NCI-H510A (cell line): Measurements from ENCODE around the gene FGF22.
"Not testable (repeated sequence)": the region's sequence is repeated elsewhere in the genome, so short reads cannot be mapped to it uniquely, and the experiment has no call there.

Source experiments
- DNase-seq: peaks from one replicate; lab custom pipeline; 2025; lab: John Stamatoyannopoulos, UW

The FGF22 gene

DNA sequence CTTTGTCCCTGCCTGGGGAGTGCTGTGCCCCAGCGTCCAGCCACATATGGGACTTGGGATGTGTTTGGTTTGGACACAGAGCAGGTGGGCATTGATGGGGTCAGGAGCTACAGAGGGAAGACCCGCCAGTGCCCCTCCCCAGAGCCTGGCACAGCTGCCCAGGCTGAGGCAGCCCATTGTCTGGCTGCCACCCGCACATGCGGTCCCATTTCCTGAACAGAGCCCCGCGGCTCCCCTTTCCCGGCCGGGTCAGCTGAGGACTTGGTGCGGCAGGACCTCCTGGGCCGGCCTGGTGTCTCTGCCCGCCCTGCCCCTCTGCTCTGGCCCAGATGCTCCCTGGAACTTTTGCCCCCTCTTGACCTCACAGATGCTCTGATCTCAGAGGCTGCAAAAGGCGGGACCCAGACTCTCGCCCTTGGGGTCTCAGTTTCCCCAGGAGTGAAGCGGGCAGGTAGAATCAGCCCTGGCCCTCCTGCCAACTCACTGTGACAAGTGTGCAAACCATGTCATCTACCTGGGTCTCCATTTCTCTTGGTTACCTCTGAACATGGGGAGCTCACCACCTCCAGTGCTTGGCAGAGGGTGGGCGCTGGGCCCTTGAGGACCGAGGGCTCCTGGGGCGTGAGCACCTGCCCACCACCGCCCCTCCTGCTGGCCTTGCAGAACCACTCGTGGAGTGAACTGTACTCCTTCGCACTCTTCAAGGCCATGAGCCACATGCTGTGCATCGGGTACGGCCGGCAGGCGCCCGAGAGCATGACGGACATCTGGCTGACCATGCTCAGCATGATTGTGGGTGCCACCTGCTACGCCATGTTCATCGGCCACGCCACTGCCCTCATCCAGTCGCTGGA is 32.2 kb upstream of the FGF22 start:
- DNase-seq: no peak

DNA sequence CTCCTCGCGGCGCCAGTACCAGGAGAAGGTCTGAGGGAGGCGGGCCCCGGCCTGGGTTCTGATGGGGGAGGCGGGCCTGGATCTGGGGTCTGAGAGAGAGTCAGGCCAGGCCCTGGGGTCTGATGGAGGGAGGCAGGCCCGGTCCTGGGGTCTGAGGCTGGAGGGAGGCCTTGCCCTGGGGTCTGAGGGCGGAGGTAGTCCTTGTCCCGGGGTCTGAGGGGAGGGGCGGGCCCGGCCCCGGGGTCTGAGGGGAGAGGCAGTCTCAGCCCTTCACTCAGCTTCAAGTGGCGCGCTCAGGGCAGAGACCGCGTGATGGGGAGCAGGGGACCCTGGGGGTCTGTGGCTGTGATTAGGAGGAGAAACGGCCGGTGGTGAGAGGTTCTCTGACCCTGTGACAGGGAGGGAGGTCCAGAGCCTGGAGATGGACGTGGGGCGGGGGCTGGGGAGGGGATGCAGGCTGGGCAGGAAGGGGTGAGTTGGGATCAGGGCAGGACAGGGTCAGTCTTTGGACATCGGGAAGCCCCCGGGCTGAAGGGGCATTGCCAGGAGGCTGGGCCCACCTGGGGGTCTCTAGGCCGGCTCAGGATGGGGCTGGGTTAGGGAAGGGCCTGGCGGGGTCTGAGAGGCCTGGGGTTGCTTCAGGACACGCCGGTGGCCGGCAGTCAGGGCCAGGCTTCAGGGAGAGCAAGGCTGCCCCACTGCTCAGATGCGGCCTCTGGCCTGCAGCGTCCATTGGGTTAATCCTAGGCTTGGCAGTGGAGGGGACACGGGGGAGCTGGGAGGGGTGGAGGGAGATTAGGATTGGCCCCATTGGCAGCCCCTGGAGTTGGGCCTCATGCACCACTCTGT is 31.3 kb upstream of the FGF22 start:
- DNase-seq: no peak

DNA sequence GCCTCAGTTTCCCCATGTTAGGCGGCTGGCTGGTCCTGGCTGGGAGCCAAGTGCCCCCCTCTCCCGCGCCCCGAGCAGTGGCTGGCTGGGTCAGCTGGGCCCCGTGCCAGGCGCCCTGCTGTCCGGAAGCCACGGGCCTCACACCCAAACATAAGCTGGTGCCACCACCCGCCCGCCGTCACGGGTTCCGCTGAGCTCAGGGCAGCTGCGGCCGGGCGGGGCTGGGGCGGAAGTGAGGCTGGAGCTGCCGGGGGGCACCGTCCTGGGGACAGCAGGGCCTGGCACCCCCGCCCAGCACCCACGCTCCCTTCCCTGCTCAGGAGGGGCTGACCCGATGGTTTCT is 30.7 kb upstream of the FGF22 start:
- no peak for DNase-seq

DNA sequence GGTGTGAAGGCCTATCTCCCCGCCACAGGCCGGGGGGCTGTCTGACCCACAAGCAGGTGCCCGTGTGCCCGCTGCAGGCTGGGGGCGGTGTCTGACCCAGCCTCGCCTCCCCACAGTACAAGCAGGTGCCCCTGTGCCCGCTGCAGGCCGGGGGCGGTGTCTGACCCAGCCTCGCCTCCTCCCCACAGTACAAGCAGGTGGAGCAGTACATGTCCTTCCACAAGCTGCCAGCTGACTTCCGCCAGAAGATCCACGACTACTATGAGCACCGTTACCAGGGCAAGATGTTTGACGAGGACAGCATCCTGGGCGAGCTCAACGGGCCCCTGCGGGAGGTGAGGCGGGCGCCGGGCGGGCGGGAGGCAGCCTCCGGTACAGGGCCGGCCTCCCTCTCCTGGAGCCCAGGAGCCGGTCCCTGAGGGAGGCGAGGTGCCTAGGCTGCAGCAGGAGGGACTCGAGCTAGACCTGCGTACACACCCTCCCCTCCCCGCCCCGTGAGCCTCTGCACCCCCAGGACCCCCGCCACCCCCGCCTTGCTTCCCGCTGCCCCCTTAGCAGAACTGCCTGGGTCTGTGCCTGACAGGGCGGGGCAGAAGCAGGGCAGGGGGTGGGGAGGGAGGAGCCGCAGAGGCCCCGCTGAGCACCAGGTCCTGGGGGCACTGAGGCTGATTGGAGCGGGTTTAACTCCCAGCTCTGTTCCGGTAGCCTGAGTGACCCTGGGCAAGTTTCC is 29.4 kb upstream of the FGF22 start:
- no peak for DNase-seq

DNA sequence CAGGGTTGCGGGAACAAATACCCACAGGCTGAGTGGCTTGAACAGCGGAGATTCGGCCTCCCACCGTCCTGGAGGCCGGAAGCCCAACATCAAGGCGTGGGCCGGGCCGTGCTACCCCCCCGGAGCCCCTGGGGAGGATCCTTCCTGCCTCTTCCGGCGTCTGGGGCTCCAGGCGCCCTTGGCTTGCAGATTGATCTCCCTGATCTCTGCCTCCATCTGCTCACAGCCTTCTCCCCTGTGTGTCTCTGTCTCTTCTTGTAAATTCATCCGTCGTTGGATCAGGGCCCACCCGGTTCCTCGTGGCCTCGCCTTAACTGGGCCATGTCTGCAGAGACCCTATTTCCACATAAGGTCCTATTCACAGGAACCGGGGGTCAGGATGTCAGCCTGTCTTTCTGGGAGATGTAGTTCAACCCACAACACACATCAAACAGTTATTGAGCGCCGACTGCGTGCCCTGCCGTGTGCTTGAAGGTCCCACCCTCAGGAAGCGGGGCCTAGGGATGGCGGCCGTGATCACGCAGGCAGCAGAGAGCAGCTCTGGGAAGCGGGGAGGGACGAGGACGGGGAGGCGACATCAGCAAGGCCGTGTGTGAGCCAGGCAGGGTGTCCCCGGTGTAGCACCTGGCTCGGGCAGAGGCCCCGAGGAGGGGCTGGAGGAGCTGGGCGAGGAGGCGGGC is 28.7 kb upstream of the FGF22 start:
- no peak for DNase-seq

DNA sequence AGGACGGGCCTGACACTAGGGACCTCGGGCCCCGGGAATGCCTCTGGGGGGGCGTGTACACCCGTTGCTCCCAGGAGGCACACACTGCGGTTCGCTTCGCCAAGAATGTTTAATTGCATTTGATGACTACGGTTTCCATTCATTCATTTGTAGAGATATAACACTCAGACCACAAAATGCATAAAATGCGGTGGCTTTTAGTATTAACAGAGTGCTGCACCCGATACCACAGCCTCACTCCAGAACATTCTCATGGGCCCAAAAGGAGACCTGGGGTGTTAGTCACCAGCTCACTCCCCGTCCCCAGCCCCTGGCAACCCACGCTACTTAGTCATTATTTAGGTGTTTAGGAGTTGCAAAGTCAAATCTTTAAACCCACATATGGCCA is 28.2 kb upstream of the FGF22 start:
- DNase-seq: no peak

DNA sequence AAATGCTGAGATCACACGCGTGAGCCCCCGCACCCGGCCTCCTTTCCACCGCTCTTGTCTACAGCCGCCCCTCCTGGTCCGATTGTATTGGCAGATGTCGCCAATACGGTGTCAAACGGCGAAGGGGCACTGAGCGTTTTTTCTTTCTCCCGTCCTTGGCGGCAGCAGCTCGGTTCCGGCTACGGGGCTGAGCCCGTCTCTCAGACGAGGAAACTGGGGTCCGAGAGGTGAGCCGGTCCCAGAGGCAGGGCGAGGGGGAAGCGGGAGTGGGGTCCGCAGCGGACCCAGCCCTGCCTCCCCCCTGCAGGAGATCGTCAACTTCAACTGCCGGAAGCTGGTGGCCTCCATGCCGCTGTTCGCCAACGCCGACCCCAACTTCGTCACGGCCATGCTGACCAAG is 26.7 kb upstream of the FGF22 start:
- DNase-seq: no peak

DNA sequence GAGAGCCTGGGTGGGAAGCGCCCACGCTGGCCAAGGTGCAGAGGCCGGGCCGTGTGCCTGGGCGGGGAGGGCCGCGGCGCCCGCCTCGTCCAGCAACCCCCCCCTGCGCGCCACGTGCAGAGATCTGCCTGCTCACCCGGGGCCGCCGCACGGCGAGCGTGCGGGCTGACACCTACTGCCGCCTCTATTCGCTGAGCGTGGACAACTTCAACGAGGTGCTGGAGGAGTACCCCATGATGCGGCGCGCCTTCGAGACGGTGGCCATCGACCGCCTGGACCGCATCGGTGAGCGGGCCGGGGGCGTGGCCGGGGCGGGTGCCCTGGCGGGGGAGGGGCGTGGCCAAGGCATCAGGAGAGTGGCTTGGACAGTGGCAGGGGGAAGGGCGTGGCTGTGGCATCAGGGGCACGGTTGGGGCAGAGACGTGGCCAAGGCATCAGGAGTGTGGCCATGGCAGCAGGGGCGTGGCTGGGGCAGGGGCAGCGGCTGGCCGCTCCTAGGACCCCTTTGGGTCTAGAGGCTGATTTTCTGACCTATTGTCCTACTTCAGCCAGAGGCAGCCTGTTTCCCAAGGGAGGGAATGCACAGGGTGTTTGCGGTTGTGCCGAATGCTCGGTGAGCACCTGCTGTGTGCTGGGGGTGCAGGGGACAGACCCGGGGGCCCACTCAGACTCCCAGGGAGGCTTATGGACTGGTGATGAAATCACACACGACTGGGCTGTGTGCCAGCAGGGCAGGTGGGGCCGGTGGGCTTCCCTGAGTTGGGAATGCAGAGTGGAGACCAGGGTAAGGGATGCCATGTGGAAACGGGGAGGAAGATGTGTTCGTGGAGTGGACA is 25.7 kb upstream of the FGF22 start:
- no peak for DNase-seq

DNA sequence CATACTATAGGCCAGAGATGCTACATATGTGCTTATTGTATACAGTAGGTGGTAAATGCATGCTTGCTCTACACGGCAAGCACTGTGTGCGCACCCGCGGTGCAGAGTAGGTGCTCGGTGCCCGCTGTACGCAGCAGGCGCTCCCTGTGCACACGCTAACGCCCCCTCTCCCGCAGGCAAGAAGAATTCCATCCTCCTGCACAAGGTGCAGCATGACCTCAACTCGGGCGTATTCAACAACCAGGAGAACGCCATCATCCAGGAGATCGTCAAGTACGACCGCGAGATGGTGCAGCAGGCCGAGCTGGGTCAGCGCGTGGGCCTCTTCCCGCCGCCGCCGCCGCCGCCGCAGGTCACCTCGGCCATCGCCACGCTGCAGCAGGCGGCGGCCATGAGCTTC is 24.1 kb upstream of the FGF22 start:
- DNase-seq: no peak

DNA sequence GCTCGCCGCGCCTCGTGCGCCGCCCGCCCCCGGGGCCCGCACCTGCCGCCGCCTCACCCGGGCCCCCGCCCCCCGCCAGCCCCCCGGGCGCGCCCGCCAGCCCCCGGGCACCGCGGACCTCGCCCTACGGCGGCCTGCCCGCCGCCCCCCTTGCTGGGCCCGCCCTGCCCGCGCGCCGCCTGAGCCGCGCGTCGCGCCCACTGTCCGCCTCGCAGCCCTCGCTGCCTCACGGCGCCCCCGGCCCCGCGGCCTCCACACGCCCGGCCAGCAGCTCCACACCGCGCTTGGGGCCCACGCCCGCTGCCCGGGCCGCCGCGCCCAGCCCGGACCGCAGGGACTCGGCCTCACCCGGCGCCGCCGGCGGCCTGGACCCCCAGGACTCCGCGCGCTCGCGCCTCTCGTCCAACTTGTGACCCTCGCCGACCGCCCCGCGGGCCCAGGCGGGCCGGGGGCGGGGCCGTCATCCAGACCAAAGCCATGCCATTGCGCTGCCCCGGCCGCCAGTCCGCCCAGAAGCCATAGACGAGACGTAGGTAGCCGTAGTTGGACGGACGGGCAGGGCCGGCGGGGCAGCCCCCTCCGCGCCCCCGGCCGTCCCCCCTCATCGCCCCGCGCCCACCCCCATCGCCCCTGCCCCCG is 23.5 kb upstream of the FGF22 start:
- DNase-seq: no peak

DNA sequence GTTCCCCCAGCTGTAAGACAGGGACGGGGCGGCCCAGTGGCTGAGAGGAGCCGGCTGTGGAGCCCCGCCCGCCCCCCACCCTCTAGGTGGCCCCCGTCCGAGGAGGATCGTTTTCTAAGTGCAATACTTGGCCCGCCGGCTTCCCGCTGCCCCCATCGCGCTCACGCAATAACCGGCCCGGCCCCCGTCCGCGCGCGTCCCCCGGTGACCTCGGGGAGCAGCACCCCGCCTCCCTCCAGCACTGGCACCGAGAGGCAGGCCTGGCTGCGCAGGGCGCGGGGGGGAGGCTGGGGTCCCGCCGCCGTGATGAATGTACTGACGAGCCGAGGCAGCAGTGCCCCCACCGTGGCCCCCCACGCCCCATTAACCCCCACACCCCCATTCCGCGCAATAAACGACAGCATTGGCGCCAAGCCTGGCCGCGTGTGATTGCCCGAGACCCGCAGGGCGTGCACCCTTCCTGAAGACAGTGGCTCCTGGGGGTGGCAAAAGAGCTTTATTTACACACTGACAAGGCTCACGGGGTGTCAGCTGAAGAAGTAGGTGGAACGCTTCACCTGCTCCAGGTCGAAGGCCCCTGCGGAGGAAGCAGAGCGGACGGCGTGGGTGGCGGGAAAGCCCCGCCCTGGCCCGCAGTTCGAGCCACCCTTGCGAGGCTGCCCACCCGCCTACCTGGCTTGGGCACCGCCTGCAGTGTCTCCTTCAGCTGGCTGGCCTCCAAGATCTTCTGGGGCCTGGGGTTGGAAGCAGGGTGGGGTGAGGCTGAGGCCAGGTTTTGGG is 22.7 kb upstream of the FGF22 start:
- no peak for DNase-seq

DNA sequence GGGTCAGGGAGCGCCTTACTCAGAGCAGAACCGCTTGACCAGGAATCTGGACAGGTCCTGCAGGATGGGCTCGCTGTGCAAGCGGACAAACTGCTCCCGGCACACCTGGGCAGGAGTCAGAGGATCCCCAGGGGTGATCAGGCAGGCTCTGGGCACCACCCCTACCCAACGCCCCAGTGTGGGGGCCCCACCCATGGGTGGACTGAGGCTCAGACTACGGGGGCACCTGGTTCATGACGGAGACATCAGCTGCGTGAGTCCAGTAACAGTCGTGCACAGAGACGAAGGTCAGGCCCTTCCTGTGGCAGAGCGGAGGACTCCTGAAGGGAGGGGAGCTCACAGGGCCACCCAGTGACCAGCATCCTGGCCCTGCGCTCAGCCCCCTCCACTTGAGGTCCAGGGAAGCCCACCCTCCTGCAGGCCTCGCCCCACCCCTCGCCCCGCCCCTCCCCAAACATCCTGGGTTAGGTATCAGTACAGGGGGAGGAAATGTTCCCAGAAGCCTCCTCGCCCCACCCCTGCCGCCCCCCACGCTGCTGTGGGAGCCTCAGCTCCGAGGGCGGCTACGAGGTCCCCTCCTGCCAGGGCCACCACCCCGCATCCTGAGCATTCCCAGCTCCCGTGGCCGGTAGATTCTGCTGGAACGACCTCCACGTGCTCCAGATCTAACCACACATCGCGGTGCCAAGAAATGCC is 22.0 kb upstream of the FGF22 start:
- DNase-seq: no peak

DNA sequence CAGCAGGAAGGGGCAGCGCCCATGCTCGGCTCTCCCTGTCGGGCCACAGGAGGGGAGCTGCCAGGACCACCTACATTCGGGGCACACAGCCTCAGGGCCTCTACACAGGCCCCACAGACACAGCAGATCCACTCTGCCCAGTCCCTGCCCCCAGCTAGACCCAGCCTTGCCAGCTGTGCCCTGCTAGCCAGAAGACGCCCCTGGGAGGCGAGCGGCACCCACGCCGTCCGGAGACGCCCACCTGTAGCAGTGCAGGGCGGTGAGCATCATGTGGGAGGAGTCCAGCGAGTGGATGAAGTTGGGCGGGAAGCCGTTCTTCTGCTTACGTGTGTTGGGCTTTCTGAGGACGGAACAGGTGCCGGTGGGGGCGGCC is 21.4 kb upstream of the FGF22 start:
- no peak for DNase-seq

DNA sequence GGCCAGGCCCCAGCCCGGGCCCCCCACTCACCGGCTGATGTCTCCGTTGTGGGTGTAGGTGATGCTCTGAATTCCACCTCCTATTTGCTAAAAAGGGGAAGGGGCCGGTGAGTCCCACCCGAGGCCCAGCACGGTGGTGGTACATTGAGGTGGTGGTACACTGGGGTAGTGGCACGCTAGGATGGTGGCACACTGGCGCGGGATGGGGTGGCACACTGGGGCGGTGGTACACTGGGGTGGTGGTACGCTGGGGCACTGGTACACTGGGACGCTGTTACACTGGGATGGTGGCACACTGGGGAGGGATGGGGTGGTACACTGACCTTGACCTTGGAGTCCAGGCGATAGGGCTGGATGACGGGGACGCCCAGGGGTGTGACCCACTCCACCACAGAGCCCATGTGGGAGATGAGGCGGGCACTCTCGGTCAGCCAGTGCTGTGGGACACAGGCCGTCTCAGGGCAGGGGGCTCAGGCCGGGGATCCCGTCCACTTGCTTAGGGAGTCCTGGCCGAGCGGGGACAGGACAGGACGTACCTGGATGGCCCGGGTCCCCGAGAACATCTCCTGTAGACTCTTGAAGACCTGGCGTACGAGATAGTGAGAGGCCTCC is 20.9 kb upstream of the FGF22 start:
- no peak for DNase-seq

DNA sequence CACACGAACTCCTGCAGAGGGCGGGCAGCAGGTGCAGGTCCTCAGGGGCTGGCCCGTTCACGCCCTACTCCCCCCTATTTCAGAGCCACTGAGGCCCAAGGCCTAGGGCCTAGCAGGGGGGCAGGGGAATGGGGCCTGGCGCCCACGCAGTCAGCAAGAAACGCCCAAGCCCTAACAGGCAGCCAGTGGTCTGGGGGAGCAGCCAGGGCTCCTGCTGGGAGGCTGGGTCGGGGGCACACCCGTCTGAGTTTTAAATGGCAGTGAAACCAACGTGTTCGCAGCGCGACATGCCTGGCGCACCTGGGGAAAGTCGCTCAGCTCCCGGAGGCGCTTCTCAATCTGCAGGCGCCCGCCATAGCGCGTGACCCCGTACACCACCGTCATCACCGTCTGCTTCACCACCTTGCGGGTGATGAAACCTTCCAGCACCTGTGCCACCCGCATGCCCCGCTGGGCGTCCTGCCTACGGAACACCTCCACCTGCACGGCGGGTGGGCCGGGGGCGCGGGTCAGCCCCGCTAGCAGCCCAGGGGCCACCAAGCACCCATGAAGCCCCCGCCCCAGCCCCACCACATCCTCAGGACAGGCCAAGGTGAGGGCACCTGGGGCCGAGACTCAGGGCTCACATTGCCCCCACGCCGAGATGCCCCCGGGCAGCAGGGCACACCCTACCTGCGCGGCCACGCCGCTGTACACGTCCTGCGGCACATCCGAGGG is 20.2 kb upstream of the FGF22 start:
- no peak for DNase-seq

DNA sequence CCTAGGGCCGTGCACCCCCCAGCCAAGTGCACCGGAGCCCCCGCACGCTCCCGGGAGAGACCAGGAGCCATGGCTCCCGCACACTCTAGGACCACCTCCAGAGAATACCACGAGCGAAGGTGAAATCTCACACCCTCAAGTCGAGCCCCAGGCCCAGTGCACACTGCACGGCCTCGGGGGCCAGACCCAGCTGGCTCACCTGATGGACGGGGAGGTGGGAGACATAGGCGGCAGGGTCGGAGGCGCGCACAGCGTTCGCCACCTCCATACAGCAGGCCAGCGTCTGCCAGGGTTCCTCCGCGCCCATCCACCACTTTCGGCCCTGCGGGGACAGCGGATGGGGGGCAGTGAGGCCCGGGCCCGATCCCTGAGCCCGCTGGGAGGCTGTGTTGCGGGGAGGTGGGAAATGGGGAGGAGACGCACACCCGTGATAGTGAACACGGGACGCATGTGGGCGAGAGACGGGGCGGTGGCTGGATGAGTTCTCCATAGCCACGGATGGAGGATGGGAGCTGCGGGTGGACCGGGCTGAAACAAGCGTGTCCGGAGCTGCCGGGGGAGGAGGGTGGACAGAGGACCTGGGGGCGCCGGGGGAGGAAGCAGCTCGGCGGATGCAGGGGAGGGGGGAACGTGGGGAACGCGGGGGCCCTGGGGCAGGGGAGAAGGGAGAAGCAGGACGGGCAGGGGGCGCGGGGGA is 19.4 kb upstream of the FGF22 start:
- DNase-seq: no peak

DNA sequence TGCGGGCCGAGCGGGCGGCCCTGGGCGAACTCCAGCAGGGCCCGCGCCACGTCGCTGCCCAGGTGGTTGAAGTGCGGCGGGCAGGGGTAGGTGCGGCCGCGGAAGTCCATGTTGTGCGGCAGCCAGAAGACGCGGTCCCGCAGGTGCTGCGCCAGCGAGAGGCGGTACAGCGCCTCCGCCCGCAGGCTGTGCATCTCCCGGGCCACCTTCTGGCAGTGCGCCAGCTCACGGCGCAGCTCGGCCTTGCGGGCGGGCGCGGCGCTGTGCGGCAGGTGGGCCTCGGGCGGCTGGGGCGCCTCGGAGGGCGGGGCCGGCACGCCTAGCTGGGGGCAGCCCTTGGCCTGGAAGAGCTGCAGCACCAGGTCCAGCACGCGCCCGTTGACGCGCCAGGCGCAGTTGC is 18.5 kb upstream of the FGF22 start:
- not testable (repeated sequence) for DNase-seq

DNA sequence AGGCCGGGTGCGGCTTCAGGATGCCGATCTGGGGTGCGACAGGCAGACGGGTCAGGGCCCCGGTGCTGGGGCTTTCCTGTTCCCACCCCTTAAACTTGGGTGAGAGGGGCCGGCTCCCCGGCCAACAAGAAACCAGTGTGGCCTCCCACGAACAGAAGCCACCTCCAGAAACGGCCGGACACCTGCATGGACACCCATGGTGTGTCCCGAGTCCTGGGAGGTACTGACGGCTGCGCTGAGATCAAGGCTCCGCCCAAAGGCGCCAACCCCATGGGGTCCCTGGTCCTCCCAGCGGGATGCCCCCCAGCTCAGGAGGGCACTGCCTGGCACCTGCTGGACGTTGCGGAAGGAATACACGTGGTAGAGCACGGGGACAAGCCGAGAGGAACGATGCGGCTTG is 17.9 kb upstream of the FGF22 start:
- DNase-seq: no peak
